WERI-Rb-1 (cell line): ENCODE results near the gene ESYT2.

ENCODE experiments used
- DNase-seq: peaks from one replicate; pipeline ENCODE4 v3.0.0-alpha.2; 2020
- H3K27ac ChIP-seq: fragments of 250-450 bp; sonication (Bioruptor Pico); 2 replicates; pipeline ENCODE4 v1.5.1; 2020; ENCODE audit warnings: mild to moderate bottlenecking, moderate library complexity
- H3K27me3 ChIP-seq: fragments of 250-450 bp; sonication (Bioruptor Pico); 2 replicates; pipeline ENCODE4 v1.5.1; 2021; ENCODE audit warnings: mild to moderate bottlenecking, low read depth, moderate library complexity; ENCODE audit not compliant: insufficient read depth, severe bottlenecking
- H3K36me3 ChIP-seq: fragments of 250-450 bp; sonication (Bioruptor Pico); 2 replicates; pipeline ENCODE4 v1.5.1; 2020; ENCODE audit warnings: mild to moderate bottlenecking, moderate library complexity
- H3K4me3 ChIP-seq: 2 replicates; pipeline ENCODE4 v1.5.1; 2011; ENCODE audit warnings: low read depth, mild to moderate bottlenecking, control low read depth, low read length
- H3K9me3 ChIP-seq: fragments of 250-450 bp; sonication (Bioruptor Pico); 2 replicates; pipeline ENCODE4 v1.5.1; 2021; ENCODE audit warnings: mild to moderate bottlenecking, moderate library complexity; ENCODE audit not compliant: severe bottlenecking
- TF ChIP-seq, protein P1 (sequence below): IDR thresholded peaks from 2 replicates; pipeline ENCODE4 v1.5.1; 2011; ENCODE audit warnings: low read depth, mild to moderate bottlenecking, control low read depth, inconsistent platforms, low read length

Gene ESYT2

DNA sequence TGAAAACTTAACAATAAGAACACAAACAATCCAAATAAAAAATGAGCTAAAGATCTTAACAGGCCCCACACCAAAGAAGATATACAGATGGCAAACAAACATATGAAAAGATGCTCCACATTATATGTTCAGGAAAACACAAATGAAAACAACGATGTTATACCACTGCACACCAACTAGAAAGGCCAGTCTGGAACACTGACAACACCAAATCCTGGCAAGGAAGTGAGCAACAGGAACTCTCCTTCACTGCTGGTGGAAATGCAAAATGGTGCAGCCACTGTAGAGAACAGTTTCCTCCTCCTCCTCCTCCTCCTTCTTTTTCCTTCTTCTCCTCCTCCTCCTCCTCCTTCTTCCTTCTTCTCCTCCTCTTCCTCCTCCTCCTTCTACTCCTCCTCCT, 112.5 kb downstream of the ESYT2 start:
- Histone ChIP-seq H3K36me3 (no peaks in the 10 kb centered on the region), H3K4me3 (no peak overlapping the region), H3K27ac (no peak overlapping the region), H3K27me3 (no peaks in the 10 kb centered on the region), H3K9me3 (no peaks in the 10 kb centered on the region)
- TF ChIP-seq, protein P1, sequence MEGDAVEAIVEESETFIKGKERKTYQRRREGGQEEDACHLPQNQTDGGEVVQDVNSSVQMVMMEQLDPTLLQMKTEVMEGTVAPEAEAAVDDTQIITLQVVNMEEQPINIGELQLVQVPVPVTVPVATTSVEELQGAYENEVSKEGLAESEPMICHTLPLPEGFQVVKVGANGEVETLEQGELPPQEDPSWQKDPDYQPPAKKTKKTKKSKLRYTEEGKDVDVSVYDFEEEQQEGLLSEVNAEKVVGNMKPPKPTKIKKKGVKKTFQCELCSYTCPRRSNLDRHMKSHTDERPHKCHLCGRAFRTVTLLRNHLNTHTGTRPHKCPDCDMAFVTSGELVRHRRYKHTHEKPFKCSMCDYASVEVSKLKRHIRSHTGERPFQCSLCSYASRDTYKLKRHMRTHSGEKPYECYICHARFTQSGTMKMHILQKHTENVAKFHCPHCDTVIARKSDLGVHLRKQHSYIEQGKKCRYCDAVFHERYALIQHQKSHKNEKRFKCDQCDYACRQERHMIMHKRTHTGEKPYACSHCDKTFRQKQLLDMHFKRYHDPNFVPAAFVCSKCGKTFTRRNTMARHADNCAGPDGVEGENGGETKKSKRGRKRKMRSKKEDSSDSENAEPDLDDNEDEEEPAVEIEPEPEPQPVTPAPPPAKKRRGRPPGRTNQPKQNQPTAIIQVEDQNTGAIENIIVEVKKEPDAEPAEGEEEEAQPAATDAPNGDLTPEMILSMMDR = no peak
- no peak for DNase-seq

DNA sequence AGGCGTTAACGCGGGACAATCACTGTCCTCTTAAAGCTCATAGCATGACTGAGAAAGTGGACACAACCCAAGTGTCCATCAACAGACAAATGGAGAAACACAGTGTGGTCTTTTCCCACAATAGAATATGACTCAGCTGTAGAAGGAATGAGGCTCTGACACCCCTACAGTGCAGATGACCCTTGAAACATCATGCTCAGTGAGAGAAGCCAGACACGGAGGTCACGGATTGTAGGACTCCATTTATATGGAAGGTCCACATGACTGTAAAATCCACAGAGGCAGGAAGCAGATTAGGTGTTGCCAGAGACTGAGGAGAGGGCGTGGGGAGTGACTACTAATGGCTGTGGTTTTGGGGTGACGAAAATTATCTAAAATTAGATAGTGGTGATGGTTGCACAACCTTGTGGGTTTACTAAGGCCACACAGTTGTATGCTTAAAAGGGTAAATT, 118.6 kb downstream of the ESYT2 start:
- peaks cover 7% of the 10 kb centered on the region for H3K9me3 ChIP-seq
- TF ChIP-seq, protein P1 = no peak
- DNase-seq = no peak
- no peak overlapping the region for H3K4me3 ChIP-seq
- no peaks in the 10 kb centered on the region for H3K36me3 ChIP-seq
- H3K27ac ChIP-seq = no peak overlapping the region
- H3K27me3 ChIP-seq = no peaks in the 10 kb centered on the region

DNA sequence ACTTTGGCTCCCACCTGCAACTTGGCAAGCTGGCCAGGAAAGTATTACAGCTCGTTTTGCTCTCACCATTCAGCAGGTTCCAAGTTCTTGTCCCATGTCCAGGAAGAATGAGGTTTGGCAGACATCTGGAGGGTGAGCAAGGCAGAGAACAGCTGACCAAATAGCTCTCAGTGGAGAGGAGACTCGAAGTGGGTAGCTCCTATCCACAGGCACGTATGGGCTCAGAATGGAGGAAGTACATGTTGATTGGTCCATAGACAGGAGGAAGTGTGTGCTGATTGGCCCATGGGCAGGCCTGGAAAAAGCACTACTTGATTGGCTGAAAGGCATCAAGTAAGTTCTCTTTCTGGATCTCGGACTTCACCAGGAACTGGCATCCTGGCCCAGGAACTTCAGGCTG, 121.7 kb downstream of the ESYT2 start:
- peaks cover 7% of the 10 kb centered on the region for H3K9me3 ChIP-seq
- H3K36me3 ChIP-seq = peaks cover 9% of the 10 kb centered on the region
- H3K27me3 ChIP-seq = no peaks in the 10 kb centered on the region
- H3K4me3 ChIP-seq = no peak overlapping the region
- H3K27ac ChIP-seq = no peak overlapping the region
- no peak for DNase-seq
- TF ChIP-seq, protein P1 = no peak

DNA sequence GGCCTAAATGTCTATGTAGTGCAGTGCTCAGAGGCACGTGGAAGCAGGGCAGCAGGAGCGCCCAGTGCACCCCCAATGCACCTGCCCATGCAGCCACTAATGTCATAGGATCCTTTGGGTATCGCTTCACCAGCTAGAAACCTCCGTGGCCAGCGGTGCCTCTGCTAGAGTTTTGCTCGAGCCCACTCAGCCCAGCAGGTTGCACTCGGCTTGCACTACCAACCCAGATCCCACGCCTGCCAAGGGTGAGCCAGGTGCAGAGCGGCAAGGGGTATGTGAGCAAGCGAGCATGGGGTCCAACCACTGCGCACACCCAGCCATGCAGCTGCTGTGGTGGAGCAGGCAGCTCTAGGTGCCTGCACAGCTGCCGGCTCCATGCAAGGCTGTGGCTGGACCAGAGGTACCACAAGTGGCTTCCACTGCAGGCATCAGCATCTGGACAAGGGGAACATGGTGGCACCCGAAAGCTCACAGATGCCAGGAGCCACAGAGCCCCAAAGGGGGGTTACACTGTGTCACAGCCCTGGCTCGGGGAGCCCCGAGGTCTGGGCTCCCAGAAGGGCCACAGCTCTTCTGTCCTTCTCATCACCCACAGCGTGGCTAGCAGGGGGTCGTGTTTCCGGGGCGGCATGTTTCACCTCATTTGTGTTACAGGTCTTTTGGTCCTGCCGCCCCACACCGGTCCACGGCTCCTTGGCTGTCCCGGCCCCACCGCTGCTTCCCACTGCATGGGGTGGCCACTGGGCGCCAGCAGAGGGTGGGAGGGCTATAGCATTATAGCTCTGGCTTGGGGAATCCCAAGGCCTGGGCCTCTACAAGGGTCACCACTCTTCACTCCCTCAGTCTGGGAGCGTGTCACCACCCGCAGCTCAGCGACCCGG, 122.4 kb downstream of the ESYT2 start:
- TF ChIP-seq, protein P1 = no peak
- peaks cover 15% of the 10 kb centered on the region for H3K36me3 ChIP-seq
- DNase-seq = no peak
- peaks cover 7% of the 10 kb centered on the region for H3K9me3 ChIP-seq
- no peak overlapping the region for H3K27ac ChIP-seq
- H3K27me3 ChIP-seq = no peaks in the 10 kb centered on the region
- no peak overlapping the region for H3K4me3 ChIP-seq

DNA sequence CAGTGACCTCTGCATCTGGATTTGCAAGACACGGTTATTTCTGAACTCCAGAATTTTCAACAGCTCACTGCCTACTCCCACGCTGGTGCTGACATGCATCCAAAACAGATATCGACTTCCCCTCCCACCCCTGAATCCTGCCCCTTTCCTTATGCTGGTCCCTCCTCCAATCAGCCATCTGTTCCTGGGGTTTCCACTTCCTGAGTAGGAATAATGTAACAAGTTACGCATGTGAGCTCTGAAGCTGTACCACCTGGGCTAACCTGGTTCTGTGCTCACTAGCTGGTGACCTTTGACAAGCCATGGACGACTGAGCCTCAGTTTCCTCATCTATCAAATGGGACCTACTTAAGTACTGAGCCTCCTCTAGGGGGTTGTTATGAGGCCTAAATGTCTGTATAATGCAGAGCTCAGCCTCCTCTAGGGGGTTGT, 123.0 kb downstream of the ESYT2 start:
- H3K9me3 ChIP-seq = peaks cover 7% of the 10 kb centered on the region
- no peak overlapping the region for H3K4me3 ChIP-seq
- TF ChIP-seq, protein P1 = no peak
- H3K27me3 ChIP-seq = no peaks in the 10 kb centered on the region
- no peak overlapping the region for H3K27ac ChIP-seq
- DNase-seq = no peak
- H3K36me3 ChIP-seq = peaks cover 22% of the 10 kb centered on the region
